Measurements from ENCODE around the gene BACH1. TPM values are rescaled to one million over a fixed set of nuclear protein-coding genes. Genes with fewer than 3 reads are reported as not detected.

Gene BACH1
- total RNA-seq, 1 donor from 2014 or later, result 34.3 TPM

GRCh38 chr21:29359718-29360117 lies 61.0 kb downstream of the BACH1 start:
- no peak for DNase-seq (ENCODE audit: low read depth)
- H3K4me3 ChIP-seq (ENCODE audit: low read depth, low read length), result no peak overlapping the region
- no peaks in the 10 kb centered on the region for H3K36me3 ChIP-seq (ENCODE audit: control insufficient read depth, insufficient read depth, low read length)
- no peaks in the 10 kb centered on the region for H3K27me3 ChIP-seq (ENCODE audit: control insufficient read depth, insufficient read depth, low read length)
- TF ChIP-seq CTCF (IDR thresholded peaks at IDR 0.05; ENCODE audit: insufficient read depth, low read length, poor library complexity, severe bottlenecking), result no peak

- H3K4me3 ChIP-seq (ENCODE audit: low read depth, low read length), result no peak overlapping the region
- H3K27me3 ChIP-seq (ENCODE audit: control insufficient read depth, insufficient read depth, low read length), result no peaks in the 10 kb centered on the region
- TF ChIP-seq CTCF (IDR thresholded peaks at IDR 0.05; ENCODE audit: insufficient read depth, low read length, poor library complexity, severe bottlenecking), result peak; percentile 45
- H3K36me3 ChIP-seq (ENCODE audit: control insufficient read depth, insufficient read depth, low read length), result no peaks in the 10 kb centered on the region
- DNase-seq (ENCODE audit: low read depth), result no peak
Observed at GRCh38 chr21:29360799-29361765, 62.4 kb downstream of the BACH1 start.

GRCh38 chr21:29362758-29363157 lies 64.0 kb downstream of the BACH1 start:
- H3K36me3 ChIP-seq (ENCODE audit: control insufficient read depth, insufficient read depth, low read length), result no peaks in the 10 kb centered on the region
- no peaks in the 10 kb centered on the region for H3K27me3 ChIP-seq (ENCODE audit: control insufficient read depth, insufficient read depth, low read length)
- no peak for DNase-seq (ENCODE audit: low read depth)
- no peak for TF ChIP-seq CTCF (IDR thresholded peaks at IDR 0.05; ENCODE audit: insufficient read depth, low read length, poor library complexity, severe bottlenecking)
- H3K4me3 ChIP-seq (ENCODE audit: low read depth, low read length), result no peak overlapping the region

- TF ChIP-seq CTCF (IDR thresholded peaks at IDR 0.05; ENCODE audit: insufficient read depth, low read length, poor library complexity, severe bottlenecking), result no peak
Observed at GRCh38 chr21:29365661-29366265, 67.0 kb downstream of the BACH1 start.

GRCh38 chr21:29366532-29366931 lies 67.8 kb downstream of the BACH1 start:
- no peak for TF ChIP-seq CTCF (IDR thresholded peaks at IDR 0.05; ENCODE audit: insufficient read depth, low read length, poor library complexity, severe bottlenecking)
- Histone ChIP-seq H3K36me3 (ENCODE audit: control insufficient read depth, insufficient read depth, low read length) (no peaks in the 10 kb centered on the region), H3K4me3 (ENCODE audit: low read depth, low read length) (no peak overlapping the region), H3K27me3 (ENCODE audit: control insufficient read depth, insufficient read depth, low read length) (no peaks in the 10 kb centered on the region)
- no peak for DNase-seq (ENCODE audit: low read depth)

More at GRCh38 chr21:29365661-29366265, 67.0 kb downstream of the BACH1 start:
- no peaks in the 10 kb centered on the region for H3K27me3 ChIP-seq (ENCODE audit: control insufficient read depth, insufficient read depth, low read length)
- no peak overlapping the region for H3K4me3 ChIP-seq (ENCODE audit: low read depth, low read length)
- no peak for DNase-seq (ENCODE audit: low read depth)
- H3K36me3 ChIP-seq (ENCODE audit: control insufficient read depth, insufficient read depth, low read length), result no peaks in the 10 kb centered on the region
